GM19467 (cell line): ENCODE measurements around the gene ADGRB3.
"Not testable (repeated sequence)": the region's sequence is repeated elsewhere in the genome, so short reads cannot be mapped to it uniquely, and the experiment has no call there.

Experiments used
- ATAC-seq: cut with Tn5 transposase; IDR thresholded peaks from one replicate; pipeline ENCODE4 v1.9.1; 2021; ENCODE audit warnings: mild to moderate bottlenecking, moderate library complexity; ENCODE audit not compliant: unreplicated experiment

Gene ADGRB3

GRCh38 chr6:69105288-69105687 is 470.2 kb downstream of the ADGRB3 start:
- ATAC-seq = no peak

- ATAC-seq = no peak
Observed at GRCh38 chr6:69106511-69106910, 471.4 kb downstream of the ADGRB3 start.

- ATAC-seq = no peak
Observed at GRCh38 chr6:69111301-69111700, 476.2 kb downstream of the ADGRB3 start.

GRCh38 chr6:69116658-69117057 is 481.6 kb downstream of the ADGRB3 start:
- no peak for ATAC-seq

- not testable (repeated sequence) for ATAC-seq
Observed at GRCh38 chr6:69121461-69122406, 486.7 kb downstream of the ADGRB3 start.

- no peak for ATAC-seq
Observed at GRCh38 chr6:69122407-69122773, 487.3 kb downstream of the ADGRB3 start.

- no peak for ATAC-seq
Observed at GRCh38 chr6:69128411-69128810, 493.3 kb downstream of the ADGRB3 start.

GRCh38 chr6:69129046-69129445 is 494.0 kb downstream of the ADGRB3 start:
- no peak for ATAC-seq

- no peak for ATAC-seq
Observed at GRCh38 chr6:69135927-69136326, 500.8 kb downstream of the ADGRB3 start.

GRCh38 chr6:69138148-69138547 is 503.1 kb downstream of the ADGRB3 start:
- ATAC-seq = no peak

- ATAC-seq = no peak
Observed at GRCh38 chr6:69138893-69139494, 503.9 kb downstream of the ADGRB3 start.

GRCh38 chr6:69145062-69145461 is 510.0 kb downstream of the ADGRB3 start:
- no peak for ATAC-seq

GRCh38 chr6:69146385-69146784 is 511.3 kb downstream of the ADGRB3 start:
- ATAC-seq = no peak

- ATAC-seq = no peak
Observed at GRCh38 chr6:69155467-69155866, 520.4 kb downstream of the ADGRB3 start.

GRCh38 chr6:69162811-69163210 is 527.7 kb downstream of the ADGRB3 start:
- ATAC-seq = no peak

- ATAC-seq = no peak
Observed at GRCh38 chr6:69164564-69165229, 529.6 kb downstream of the ADGRB3 start.

GRCh38 chr6:69179681-69180080 is 544.6 kb downstream of the ADGRB3 start:
- no peak for ATAC-seq

- no peak for ATAC-seq
Observed at GRCh38 chr6:69180361-69181067, 545.4 kb downstream of the ADGRB3 start.

- ATAC-seq = no peak
Observed at GRCh38 chr6:69181964-69182363, 546.9 kb downstream of the ADGRB3 start.

- ATAC-seq = no peak
Observed at GRCh38 chr6:69185276-69185675, 550.2 kb downstream of the ADGRB3 start.

GRCh38 chr6:69202768-69203167 is 567.7 kb downstream of the ADGRB3 start:
- ATAC-seq = no peak
